Neural cell (in vitro differentiated cells): Measurements from ENCODE around the gene LARP6. TPM values are rescaled to one million over a fixed set of nuclear protein-coding genes. Genes with fewer than 3 reads are reported as not detected.

Source experiments
- H2AFZ ChIP-seq: fragments of 200-600, 300-800 bp; sonication (generic), shearing (Covaris generic); 2 replicates; pipeline ENCODE4 v1.6.0; 2014; ENCODE audit warnings: low read depth, mild to moderate bottlenecking, antibody characterized with exemption, low read length, moderate library complexity
- H3F3A ChIP-seq: fragments of 200-600 bp; shearing (Covaris generic); 2 replicates; pipeline ENCODE4 v1.6.1; 2016; ENCODE audit warnings: mild to moderate bottlenecking, moderate library complexity, mixed read lengths, antibody characterized with exemption, low read length; ENCODE audit not compliant: insufficient read depth, poor library complexity, severe bottlenecking
- H3K27ac ChIP-seq: fragments of 200-600, 300-800 bp; sonication (generic), shearing (Covaris generic); 2 replicates; pipeline ENCODE4 v1.5.1; 2014; ENCODE audit warnings: mild to moderate bottlenecking, low read length, moderate library complexity
- H3K27me3 ChIP-seq: fragments of 300-800, 200-600 bp; sonication (generic), shearing (Covaris generic); 2 replicates; pipeline ENCODE4 v1.6.0; 2014; ENCODE audit warnings: mild to moderate bottlenecking, low read depth, low read length, moderate library complexity; ENCODE audit not compliant: insufficient read depth
- H3K36me3 ChIP-seq: fragments of 300-800, 200-600 bp; sonication (generic), shearing (Covaris generic); 2 replicates; pipeline ENCODE4 v1.5.1; 2014; ENCODE audit warnings: mild to moderate bottlenecking, antibody characterized with exemption, low read length, moderate library complexity; ENCODE audit not compliant: insufficient read depth
- H3K4me2 ChIP-seq: fragments of 300-800, 200-600 bp; sonication (generic), shearing (Covaris generic); 2 replicates; pipeline ENCODE4 v1.6.0; 2014; ENCODE audit warnings: mild to moderate bottlenecking, low read length
- H3K4me3 ChIP-seq: fragments of 300-800, 200-600 bp; sonication (generic), shearing (Covaris generic); 2 replicates; pipeline ENCODE4 v1.5.1; 2014; ENCODE audit warnings: mild to moderate bottlenecking, low read length, moderate library complexity
- H3K79me2 ChIP-seq: fragments of 200-600 bp; shearing (Covaris generic); replicated peaks from 2 replicates; pipeline ENCODE4 v1.6.0; 2014; ENCODE audit warnings: mild to moderate bottlenecking, low read length, moderate library complexity; ENCODE audit not compliant: insufficient read depth
- H3K9ac ChIP-seq: fragments of 300-800, 200-600 bp; sonication (generic), shearing (Covaris generic); 2 replicates; pipeline ENCODE4 v1.6.1; 2016; ENCODE audit warnings: mild to moderate bottlenecking, low read length, mixed read lengths
- H3K9me2 ChIP-seq: fragments of 200-600 bp; shearing (Covaris generic); 2 replicates; pipeline ENCODE4 v1.6.1; 2016; ENCODE audit warnings: mild to moderate bottlenecking, low read length, mixed read lengths; ENCODE audit not compliant: insufficient read depth
- H3K9me3 ChIP-seq: fragments of 200-600, 300-800 bp; sonication (generic), shearing (Covaris generic); 2 replicates; pipeline ENCODE4 v1.6.1; 2016; ENCODE audit warnings: mild to moderate bottlenecking, mixed run types, low read length, moderate library complexity, mixed read lengths
- H4K20me1 ChIP-seq: fragments of 200-600 bp; shearing (Covaris generic); 2 replicates; pipeline ENCODE4 v1.6.1; 2016; ENCODE audit warnings: mild to moderate bottlenecking, mixed run types; ENCODE audit not compliant: insufficient read depth
- EP300 ChIP-seq: fragments of 450-650 bp; conservative IDR thresholded peaks from 2 replicates; pipeline ENCODE4 v1.6.1; 2014; ENCODE audit warnings: antibody characterized with exemption, mild to moderate bottlenecking, moderate library complexity; ENCODE audit not compliant: poor library complexity, severe bottlenecking
- EZH2 ChIP-seq: fragments of 200-600, 300-800 bp; shearing (Covaris generic), sonication (generic); IDR thresholded peaks from 2 replicates; pipeline ENCODE4 v1.6.1; 2014; ENCODE audit warnings: antibody characterized with exemption, low read length, borderline replicate concordance, mild to moderate bottlenecking; ENCODE audit not compliant: insufficient read depth, poor library complexity, severe bottlenecking
- MXI1 ChIP-seq: fragments of 450-650 bp; conservative IDR thresholded peaks from 2 replicates; pipeline ENCODE4 v1.6.1; 2014; ENCODE audit warnings: antibody characterized with exemption, mild to moderate bottlenecking; ENCODE audit not compliant: poor library complexity, severe bottlenecking
- POLR2AphosphoS5 ChIP-seq: IDR thresholded peaks from 2 replicates; pipeline ENCODE4 v1.6.1; 2012
- RAD21 ChIP-seq: fragments of 450-650 bp; conservative IDR thresholded peaks from 2 replicates; pipeline ENCODE4 v1.6.1; 2014; ENCODE audit warnings: antibody characterized with exemption, mild to moderate bottlenecking, moderate library complexity
- REST ChIP-seq: IDR thresholded peaks from 2 replicates; pipeline ENCODE4 v1.6.1; 2012; ENCODE audit warnings: borderline replicate concordance
- SMC3 ChIP-seq: fragments of 450-650 bp; conservative IDR thresholded peaks from 2 replicates; pipeline ENCODE4 v1.6.1; 2014; ENCODE audit warnings: antibody characterized with exemption, mild to moderate bottlenecking, moderate library complexity; ENCODE audit not compliant: poor library complexity
- TAF1 ChIP-seq: IDR thresholded peaks from 2 replicates; pipeline ENCODE4 v1.6.1; 2012; ENCODE audit warnings: low read depth
- polyA plus RNA-seq: library from polyadenylated mRNA; depleted of rRNA; stranded (reverse); fragments of >200 nt; gene quantifications from 2 replicates; pipeline ENCODE4 v1.2.3, GENCODE V29; 2014
- TF ChIP-seq, protein P1 (sequence below): fragments of 450-650 bp; IDR thresholded peaks from 2 replicates; pipeline ENCODE4 v1.5.1; 2014; ENCODE audit warnings: antibody characterized with exemption, mild to moderate bottlenecking, moderate library complexity; ENCODE audit not compliant: poor library complexity, severe bottlenecking

The LARP6 gene
- polyA plus RNA-seq, 1 donor from 2014 or later = 20.4 TPM

GRCh38 chr15:70820214-70820613 is 33.7 kb downstream of the LARP6 start:
- no peaks in the 10 kb centered on the region for H3F3A ChIP-seq

GRCh38 chr15:70818580-70818979 is 35.4 kb downstream of the LARP6 start:
- no peaks in the 10 kb centered on the region for H3K79me2 ChIP-seq
- H3K4me3 ChIP-seq = no peak overlapping the region
- no peaks in the 10 kb centered on the region for H3K9me3 ChIP-seq
- H3K36me3 ChIP-seq = no peaks in the 10 kb centered on the region
- no peak overlapping the region for H3K9ac ChIP-seq
- H3K9me2 ChIP-seq = no peaks in the 10 kb centered on the region
- H2AFZ ChIP-seq = no peak overlapping the region
- no peaks in the 10 kb centered on the region for H3F3A ChIP-seq
- no peak overlapping the region for H3K4me2 ChIP-seq
- H3K27ac ChIP-seq = no peak overlapping the region
- H3K27me3 ChIP-seq = no peaks in the 10 kb centered on the region
- no peaks in the 10 kb centered on the region for H4K20me1 ChIP-seq
- TF ChIP-seq MXI1 (no peak), REST (no peak), TAF1 (no peak), RAD21 (no peak), EP300 (no peak), POLR2AphosphoS5 (no peak), EZH2 (no peak)
- TF ChIP-seq, protein P1, sequence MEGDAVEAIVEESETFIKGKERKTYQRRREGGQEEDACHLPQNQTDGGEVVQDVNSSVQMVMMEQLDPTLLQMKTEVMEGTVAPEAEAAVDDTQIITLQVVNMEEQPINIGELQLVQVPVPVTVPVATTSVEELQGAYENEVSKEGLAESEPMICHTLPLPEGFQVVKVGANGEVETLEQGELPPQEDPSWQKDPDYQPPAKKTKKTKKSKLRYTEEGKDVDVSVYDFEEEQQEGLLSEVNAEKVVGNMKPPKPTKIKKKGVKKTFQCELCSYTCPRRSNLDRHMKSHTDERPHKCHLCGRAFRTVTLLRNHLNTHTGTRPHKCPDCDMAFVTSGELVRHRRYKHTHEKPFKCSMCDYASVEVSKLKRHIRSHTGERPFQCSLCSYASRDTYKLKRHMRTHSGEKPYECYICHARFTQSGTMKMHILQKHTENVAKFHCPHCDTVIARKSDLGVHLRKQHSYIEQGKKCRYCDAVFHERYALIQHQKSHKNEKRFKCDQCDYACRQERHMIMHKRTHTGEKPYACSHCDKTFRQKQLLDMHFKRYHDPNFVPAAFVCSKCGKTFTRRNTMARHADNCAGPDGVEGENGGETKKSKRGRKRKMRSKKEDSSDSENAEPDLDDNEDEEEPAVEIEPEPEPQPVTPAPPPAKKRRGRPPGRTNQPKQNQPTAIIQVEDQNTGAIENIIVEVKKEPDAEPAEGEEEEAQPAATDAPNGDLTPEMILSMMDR = no peak

More at GRCh38 chr15:70820214-70820613, 33.7 kb downstream of the LARP6 start:
- no peaks in the 10 kb centered on the region for H3K9me2 ChIP-seq
- no peak overlapping the region for H3K27ac ChIP-seq
- H3K4me2 ChIP-seq = no peak overlapping the region
- TF ChIP-seq EZH2 (no peak), REST (no peak), POLR2AphosphoS5 (no peak), TAF1 (no peak), RAD21 (no peak), SMC3 (no peak), EP300 (no peak), MXI1 (no peak)
- TF ChIP-seq, protein P1 = no peak
- H3K36me3 ChIP-seq = no peaks in the 10 kb centered on the region
- H3K27me3 ChIP-seq = no peaks in the 10 kb centered on the region
- no peaks in the 10 kb centered on the region for H3K79me2 ChIP-seq
- H3K9ac ChIP-seq = no peak overlapping the region
- no peaks in the 10 kb centered on the region for H3K9me3 ChIP-seq
- H4K20me1 ChIP-seq = no peaks in the 10 kb centered on the region
- no peak overlapping the region for H3K4me3 ChIP-seq
- H2AFZ ChIP-seq = no peak overlapping the region
